MCF 10A (cell line): ENCODE results near the gene HAUS8. TPM values are rescaled to one million over a fixed set of nuclear protein-coding genes. Genes with fewer than 3 reads are reported as not detected.

Experiments used
- BruUV-seq: library from RNA; stranded (reverse); fragments of 400-500 nt; replicated peaks from 2 replicates; lab custom pipeline; 2021; lab: Mats Ljungman, UMichigan
- CTCF ChIA-PET: fragments of 300-600 bp; sonication (Branson Sonifier 250); formaldehyde crosslinking; extraction: SDS; loops from one replicate; lab custom pipeline; 2021; ENCODE audit warnings: antibody characterized with exemption, inconsistent platforms; lab: Yijun Ruan, JAX
- POLR2A ChIA-PET: fragments of 300-600, 350-650 bp; sonication (Branson Sonifier 250); formaldehyde crosslinking; extraction: SDS; loops from one replicate; lab custom pipeline; 2020; ENCODE audit warnings: antibody characterized with exemption, inconsistent platforms; lab: Yijun Ruan, JAX
- DNase-seq: peaks from one replicate; pipeline ENCODE4 v3.0.0-alpha.2; 2018; ENCODE audit not compliant: unreplicated experiment
- H3K27ac Mint-ChIP-seq: one replicate; pipeline ENCODE4 v1.8.0; 2022; ENCODE audit warnings: mild to moderate bottlenecking, low read depth, mixed read lengths; ENCODE audit not compliant: unreplicated experiment
- H3K27me3 Mint-ChIP-seq: one replicate; pipeline ENCODE4 v1.8.0; 2022; ENCODE audit warnings: mixed read lengths; ENCODE audit not compliant: insufficient read depth, unreplicated experiment
- H3K36me3 Mint-ChIP-seq: one replicate; pipeline ENCODE4 v1.8.0; 2022; ENCODE audit warnings: mild to moderate bottlenecking, moderate library complexity, mixed read lengths; ENCODE audit not compliant: insufficient read depth, unreplicated experiment
- H3K4me1 Mint-ChIP-seq: one replicate; pipeline ENCODE4 v1.8.0; 2022; ENCODE audit warnings: mixed read lengths; ENCODE audit not compliant: insufficient read depth, unreplicated experiment
- H3K4me3 Mint-ChIP-seq: one replicate; pipeline ENCODE4 v1.8.0; 2022; ENCODE audit warnings: mild to moderate bottlenecking, moderate library complexity, mixed read lengths; ENCODE audit not compliant: unreplicated experiment
- H3K9me3 Mint-ChIP-seq: one replicate; pipeline ENCODE4 v1.8.0; 2022; ENCODE audit warnings: mixed read lengths; ENCODE audit not compliant: unreplicated experiment
- intact Hi-C: fragments of 100-400 bp; cut with micrococcal nuclease; formaldehyde crosslinking; loops from 2 replicates; pipeline ENCODE4 v1.14.1; 2022
- total RNA-seq: library from RNA; stranded (reverse); gene quantifications from 2 replicates; pipeline ENCODE4 v1.2.3, GENCODE V29; 2022
- TF ChIP-seq, protein P1 (sequence below): fragments of 200-600 bp; IDR thresholded peaks from one replicate; pipeline ENCODE4 v1.8.0; 2022; ENCODE audit warnings: antibody characterized with exemption, mild to moderate bottlenecking; ENCODE audit not compliant: unreplicated experiment

HAUS8 gene
- total RNA-seq, 1 experiment from 2014 or later = 8.4 TPM

DNA sequence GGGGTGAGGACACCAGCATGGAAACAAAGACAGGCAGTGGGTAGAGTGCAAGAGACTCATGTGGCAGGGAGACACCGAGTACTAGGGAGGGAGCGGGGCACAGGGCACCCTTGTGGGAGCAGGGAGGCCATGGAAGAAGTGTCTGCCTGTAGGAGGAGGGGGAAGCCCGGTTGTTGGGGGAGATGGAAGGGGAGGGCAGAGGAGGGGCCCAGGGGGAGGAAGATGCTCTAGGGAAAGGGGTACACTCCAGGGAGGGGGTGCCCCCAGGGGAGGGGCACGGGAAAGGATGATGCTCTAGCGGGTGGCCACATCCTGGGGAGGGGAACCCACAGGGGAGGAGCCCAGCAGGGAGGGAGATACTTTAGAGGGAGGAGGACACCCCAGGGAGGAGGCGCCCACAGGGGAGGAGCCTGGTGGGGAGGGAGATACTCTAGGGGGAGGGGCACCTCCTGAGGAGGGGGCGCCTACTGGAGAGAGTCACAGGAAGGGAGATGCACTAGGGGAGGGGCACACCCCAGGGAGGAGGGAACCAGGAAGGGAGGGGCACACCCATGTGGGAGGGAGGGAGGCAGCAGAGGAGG, 73.6 kb downstream of the HAUS8 start:
- intact Hi-C loops = no loop called here
- Mint-ChIP-seq H3K4me3 (no peak overlapping the region), H3K9me3 (no peaks in the 10 kb centered on the region), H3K36me3 (no peaks in the 10 kb centered on the region), H3K27ac (no peak overlapping the region), H3K4me1 (no peaks in the 10 kb centered on the region), H3K27me3 (peaks cover 14% of the 10 kb centered on the region)
- CTCF ChIA-PET = no interaction called here
- BruUV-seq = no TSS peak
- no peak for DNase-seq
- TF ChIP-seq, protein P1, sequence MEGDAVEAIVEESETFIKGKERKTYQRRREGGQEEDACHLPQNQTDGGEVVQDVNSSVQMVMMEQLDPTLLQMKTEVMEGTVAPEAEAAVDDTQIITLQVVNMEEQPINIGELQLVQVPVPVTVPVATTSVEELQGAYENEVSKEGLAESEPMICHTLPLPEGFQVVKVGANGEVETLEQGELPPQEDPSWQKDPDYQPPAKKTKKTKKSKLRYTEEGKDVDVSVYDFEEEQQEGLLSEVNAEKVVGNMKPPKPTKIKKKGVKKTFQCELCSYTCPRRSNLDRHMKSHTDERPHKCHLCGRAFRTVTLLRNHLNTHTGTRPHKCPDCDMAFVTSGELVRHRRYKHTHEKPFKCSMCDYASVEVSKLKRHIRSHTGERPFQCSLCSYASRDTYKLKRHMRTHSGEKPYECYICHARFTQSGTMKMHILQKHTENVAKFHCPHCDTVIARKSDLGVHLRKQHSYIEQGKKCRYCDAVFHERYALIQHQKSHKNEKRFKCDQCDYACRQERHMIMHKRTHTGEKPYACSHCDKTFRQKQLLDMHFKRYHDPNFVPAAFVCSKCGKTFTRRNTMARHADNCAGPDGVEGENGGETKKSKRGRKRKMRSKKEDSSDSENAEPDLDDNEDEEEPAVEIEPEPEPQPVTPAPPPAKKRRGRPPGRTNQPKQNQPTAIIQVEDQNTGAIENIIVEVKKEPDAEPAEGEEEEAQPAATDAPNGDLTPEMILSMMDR = no peak
- POLR2A ChIA-PET = no interaction called here

Other genes with a start within 250 kb of the HAUS8 start
- gene SIN3B, start 246.1 kb downstream of the HAUS8 start, total RNA-seq = 56.0 and 66.6 TPM in 2 replicates
- gene F2RL3, start 186.5 kb downstream of the HAUS8 start, total RNA-seq = not detected in 2 replicates
- 1.3 and 2.3 TPM in 2 replicates for gene CPAMD8, start 48.6 kb downstream of the HAUS8 start, total RNA-seq
- 43.5 and 49.5 TPM in 2 replicates for gene MYO9B, start 325 bp upstream of the HAUS8 start, total RNA-seq
- gene USE1, start 139.9 kb upstream of the HAUS8 start, total RNA-seq = 29.9 and 47.9 TPM in 2 replicates
- 13.7 and 14.3 TPM in 2 replicates for gene OCEL1, start 150.8 kb upstream of the HAUS8 start, total RNA-seq
- 32.8 and 36.3 TPM in 2 replicates for gene NR2F6, start 170.5 kb upstream of the HAUS8 start, total RNA-seq
- not detected in 2 replicates for gene USHBP1, start 189.3 kb upstream of the HAUS8 start, total RNA-seq
- 96.1 and 104 TPM in 2 replicates for gene BABAM1, start 192.0 kb upstream of the HAUS8 start, total RNA-seq
- 0.16 and 1.0 TPM in 2 replicates for gene ANKLE1, start 206.4 kb upstream of the HAUS8 start, total RNA-seq
- gene ABHD8, start 228.0 kb upstream of the HAUS8 start, total RNA-seq = 4.1 and 6.4 TPM in 2 replicates
- 58.8 and 65.8 TPM in 2 replicates for gene MRPL34, start 230.4 kb upstream of the HAUS8 start, total RNA-seq
- gene DDA1, start 234.1 kb upstream of the HAUS8 start, total RNA-seq = 57.4 and 60.4 TPM in 2 replicates